GM12892 (cell line): ENCODE measurements around the gene TMEM255A.

ENCODE experiments used
- POLR2A ChIP-seq: IDR thresholded peaks from 2 replicates; pipeline ENCODE4 v1.6.1; 2011; ENCODE audit warnings: low read depth, low read length, control low read depth
- POLR2AphosphoS5 ChIP-seq: IDR thresholded peaks from 2 replicates; pipeline ENCODE4 v1.6.1; 2011; ENCODE audit warnings: low read depth, low read length, control low read depth
- TAF1 ChIP-seq: IDR thresholded peaks from 2 replicates; pipeline ENCODE4 v1.6.1; 2011; ENCODE audit warnings: low read depth, mild to moderate bottlenecking, control low read depth, low read length, borderline replicate concordance

DNA sequence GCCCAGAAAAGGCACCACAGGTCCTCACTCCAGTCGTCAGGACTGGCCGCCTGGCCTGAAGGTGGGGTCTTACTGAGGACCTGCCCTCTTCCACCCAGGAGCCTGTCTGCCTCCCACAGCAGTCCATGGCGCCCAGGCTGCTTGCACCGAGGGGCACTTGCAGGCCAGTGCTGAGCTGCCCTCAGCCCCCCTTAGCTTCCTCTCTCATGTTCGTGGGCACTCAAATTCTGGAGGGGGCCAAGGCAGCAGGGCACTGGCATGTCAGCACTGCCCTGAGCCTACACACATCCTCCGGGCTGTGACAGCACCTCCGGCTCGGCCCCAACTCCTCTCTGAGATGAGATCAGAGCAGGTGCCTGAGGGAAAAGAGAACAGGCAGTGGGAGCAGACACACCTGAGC is 87.9 kb downstream of the TMEM255A start:
- TF ChIP-seq POLR2AphosphoS5 (no peak), TAF1 (no peak), POLR2A (no peak)
